ENCODE measurements around the gene ADGRV1. TPM values are rescaled to one million over a fixed set of nuclear protein-coding genes. Genes with fewer than 3 reads are reported as not detected.
A peak's percentile ranks its signal among the peaks of the same experiment; 100 is the strongest.

Gene ADGRV1
- total and polyA plus RNA-seq, 9 of the 15 experiments (the other 6 are each of a cell fraction or from before 2014, with no cell fraction given), result 21.7 to 156 (median 58.2) TPM

GRCh38 chr5:90658620-90659019 lies 100.0 kb downstream of the ADGRV1 start (continued):
- TF ChIP-seq MLLT1 (IDR thresholded peaks at IDR 0.05) (peak in 1 of 2 experiments; percentile 30; a peak in 2 of 4 replicates), ZBTB9 (CRISPR knock-in tag; IDR thresholded peaks at IDR 0.05) (no peak), BRF2 (IDR thresholded peaks at IDR 0.05; ENCODE audit: borderline replicate concordance, insufficient read depth, insufficient read length) (no peak), HSF4 (CRISPR knock-in tag; IDR thresholded peaks at IDR 0.05; ENCODE audit: borderline replicate concordance) (no peak), THAP7 (CRISPR knock-in tag; IDR thresholded peaks at IDR 0.05) (no peak), KLF1 (tag; IDR thresholded peaks at IDR 0.05) (no peak)

Data from K562 (cell line).